GM23338 (cell line): ENCODE results near the gene NCBP1. TPM values are rescaled to one million over a fixed set of nuclear protein-coding genes. Genes with fewer than 3 reads are reported as not detected.

Experiments used
- CREB1 ChIP-seq: fragments of 250-450 bp; sonication (Bioruptor Pico); IDR thresholded peaks from 2 replicates; pipeline ENCODE4 v1.5.0; 2020; ENCODE audit warnings: low read depth, mild to moderate bottlenecking, moderate library complexity
- NANOG ChIP-seq: IDR thresholded peaks from 2 replicates; pipeline ENCODE4 v1.6.1; 2016; ENCODE audit warnings: antibody characterized with exemption, borderline replicate concordance
- REST ChIP-seq: IDR thresholded peaks from one replicate; pipeline ENCODE4 v1.6.1; 2018; ENCODE audit warnings: antibody characterized with exemption; ENCODE audit not compliant: unreplicated experiment
- STAT1 ChIP-seq: IDR thresholded peaks from one replicate; pipeline ENCODE4 v1.6.1; 2016; ENCODE audit warnings: antibody characterized with exemption; ENCODE audit not compliant: unreplicated experiment
- ZNF114 ChIP-seq: fragments of 250-450 bp; sonication (Bioruptor Pico); IDR thresholded peaks from 2 replicates; pipeline ENCODE4 v1.5.0; 2020; ENCODE audit warnings: mild to moderate bottlenecking, moderate library complexity
- ZNF462 ChIP-seq: fragments of 250-450 bp; sonication (Bioruptor Pico); IDR thresholded peaks from 2 replicates; pipeline ENCODE4 v1.5.0; 2020; ENCODE audit warnings: mild to moderate bottlenecking, moderate library complexity
- polyA plus RNA-seq: library from polyadenylated mRNA; unstranded; fragments of >200 nt; fragmentation: Nextera tagmentation; extraction: Ambion mirVana; gene quantifications from 2 replicates; pipeline ENCODE4 v1.2.1, GENCODE V29; 2016
- total RNA-seq: library from RNA; depleted of rRNA; stranded (reverse); fragments of >200 nt; shearing (Covaris generic); gene quantifications from 2 replicates; pipeline ENCODE4 v1.2.3, GENCODE V29; 2014

Gene NCBP1
- total and polyA plus RNA-seq, 2 experiments from 2014 or later: 43.9 to 60.2 TPM

- TF ChIP-seq REST (no peak), CREB1 (no peak), STAT1 (no peak), ZNF462 (CRISPR knock-in tag) (no peak), NANOG (no peak), ZNF114 (CRISPR knock-in tag) (no peak)
These were observed 55.0 kb downstream of the NCBP1 start (continued) for GRCh38 chr9:97688654-97689053.
